ENCODE results near the gene NCAPD3. TPM values are rescaled to one million over a fixed set of nuclear protein-coding genes. Genes with fewer than 3 reads are reported as not detected.

Gene NCAPD3
- total RNA-seq, 1 donor from 2014 or later, result 17.5 TPM

- DNase-seq (ENCODE audit: low spot score), result no peak
- intact Hi-C loops (cut with DNase I), result no loop called here
Measured at GRCh38 chr11:134145715-134146114, 78.1 kb downstream of the NCAPD3 start.

DNA sequence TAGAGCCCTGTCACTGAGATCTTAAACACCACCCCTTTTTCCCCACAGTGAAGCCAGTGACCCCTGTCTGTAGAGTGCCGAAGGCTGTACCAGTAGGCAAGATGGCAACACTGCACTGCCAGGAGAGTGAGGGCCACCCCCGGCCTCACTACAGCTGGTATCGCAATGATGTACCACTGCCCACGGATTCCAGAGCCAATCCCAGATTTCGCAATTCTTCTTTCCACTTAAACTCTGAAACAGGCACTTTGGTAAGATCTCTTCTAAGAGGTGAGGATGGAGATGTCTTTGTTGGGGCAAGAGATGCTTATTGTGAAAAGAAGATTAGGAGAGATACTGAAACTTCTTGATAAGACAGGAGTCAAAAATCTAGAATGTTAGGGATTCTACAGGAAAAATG, 79.0 kb downstream of the NCAPD3 start:
- intact Hi-C loops (cut with DNase I), result loop anchor here (5.0 kb wide), 1 partner anchor 77 kb away; the partner anchor contains the start of gene JAM3
- no peak for DNase-seq (ENCODE audit: low spot score)

DNA sequence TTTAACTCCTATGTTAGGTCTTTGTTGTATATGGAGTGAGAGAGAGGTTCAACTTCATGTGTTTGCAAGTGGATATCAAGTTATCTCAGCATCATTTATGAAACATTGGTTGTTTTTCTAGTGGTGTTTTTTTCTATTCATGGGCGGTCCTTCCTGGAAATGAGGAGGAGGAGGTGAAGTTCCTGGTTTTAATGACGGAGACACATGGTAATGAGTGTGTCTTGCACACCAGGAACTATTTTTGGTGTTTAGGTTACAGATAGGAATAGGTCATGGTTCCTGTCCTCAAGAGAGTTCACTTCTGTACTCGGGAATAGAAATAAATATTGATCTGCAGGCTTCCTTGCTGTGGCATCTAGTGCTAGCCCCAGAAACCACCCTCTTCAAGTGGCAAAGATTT, 80.0 kb downstream of the NCAPD3 start:
- intact Hi-C loops (cut with DNase I), result loop anchor here (5.0 kb wide), 1 partner anchor 76 kb away; the partner anchor contains the start of gene JAM3
- no peak for DNase-seq (ENCODE audit: low spot score)

GRCh38 chr11:134142536-134142935, 81.2 kb downstream of the NCAPD3 start:
- no peak for DNase-seq (ENCODE audit: low spot score)
- intact Hi-C loops (cut with DNase I), result loop anchor here (5.0 kb wide), 1 partner anchor 75 kb away; the partner anchor contains the start of gene JAM3

DNA sequence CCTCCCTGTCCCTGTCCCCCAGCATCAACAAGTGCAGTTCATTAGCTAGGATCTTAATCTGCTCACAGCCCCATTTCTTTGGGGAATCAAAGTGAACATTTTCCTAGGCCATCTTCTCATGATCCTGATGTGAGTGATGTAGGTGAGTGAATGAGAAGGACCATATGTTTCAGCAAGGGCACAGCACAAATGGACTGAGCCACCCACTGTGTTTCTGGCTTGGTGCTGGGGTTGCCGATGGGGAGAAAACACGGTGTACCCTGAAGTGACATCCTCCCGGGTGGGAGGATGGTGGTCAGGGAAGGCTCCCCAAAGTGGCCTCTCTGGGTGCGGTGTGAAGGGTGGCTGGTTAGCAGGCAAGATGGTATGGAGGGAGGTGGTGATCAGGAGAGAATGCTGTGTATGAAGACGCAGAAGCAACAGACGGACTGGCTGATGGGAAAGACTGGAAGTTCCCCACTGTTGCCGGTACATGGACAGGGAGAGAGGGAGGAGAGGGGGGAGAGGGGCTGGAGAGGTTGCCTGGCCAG, 82.7 kb downstream of the NCAPD3 start:
- intact Hi-C loops (cut with DNase I), result loop anchor here (2.0 to 5.0 kb wide), 2 partner anchors 74 to 214 kb away; partner anchors contain the start of gene JAM3

DNA sequence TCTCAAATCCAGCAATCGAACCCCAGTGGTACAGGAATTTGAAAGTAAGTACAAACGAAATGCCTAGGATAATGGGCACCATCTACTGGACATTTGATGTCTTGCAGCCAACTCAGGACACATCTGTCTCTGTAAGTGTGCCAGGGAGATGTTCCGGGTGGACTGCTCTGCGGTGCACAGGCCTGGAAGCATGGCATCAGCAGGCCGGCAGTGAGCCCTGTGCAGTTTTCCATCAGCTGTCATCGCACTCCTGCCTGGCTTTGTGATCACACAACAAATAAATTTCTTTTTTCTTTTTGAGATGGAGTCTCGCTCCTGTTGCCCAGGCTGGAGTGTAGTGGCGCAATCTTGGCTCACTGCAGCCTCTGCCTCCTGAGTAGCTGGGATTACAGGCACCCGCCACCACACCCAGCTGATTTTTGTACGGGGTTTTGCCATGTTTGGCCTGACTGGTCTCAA, 83.9 kb downstream of the NCAPD3 start:
- DNase-seq (ENCODE audit: low spot score), result no peak
- intact Hi-C loops (cut with DNase I), result loop anchor here (1.0 to 5.0 kb wide), 4 partner anchors 73 to 213 kb away; partner anchors contain the start of gene JAM3

More for the DNA sequence above, 82.7 kb downstream of the NCAPD3 start:
- DNase-seq (ENCODE audit: low spot score), result no peak

- no peak for DNase-seq (ENCODE audit: low spot score)
- intact Hi-C loops (cut with DNase I), result loop anchor here (1.0 to 5.0 kb wide), 2 partner anchors 89 to 172 kb away; no protein-coding TSS in a partner anchor
Measured at GRCh38 chr11:134139303-134139872, 84.4 kb downstream of the NCAPD3 start.

GRCh38 chr11:134138376-134138775, 85.4 kb downstream of the NCAPD3 start:
- no peak for DNase-seq (ENCODE audit: low spot score)
- intact Hi-C loops (cut with DNase I), result loop anchor here (5.0 kb wide), 1 partner anchor 171 kb away; no protein-coding TSS in a partner anchor

DNA sequence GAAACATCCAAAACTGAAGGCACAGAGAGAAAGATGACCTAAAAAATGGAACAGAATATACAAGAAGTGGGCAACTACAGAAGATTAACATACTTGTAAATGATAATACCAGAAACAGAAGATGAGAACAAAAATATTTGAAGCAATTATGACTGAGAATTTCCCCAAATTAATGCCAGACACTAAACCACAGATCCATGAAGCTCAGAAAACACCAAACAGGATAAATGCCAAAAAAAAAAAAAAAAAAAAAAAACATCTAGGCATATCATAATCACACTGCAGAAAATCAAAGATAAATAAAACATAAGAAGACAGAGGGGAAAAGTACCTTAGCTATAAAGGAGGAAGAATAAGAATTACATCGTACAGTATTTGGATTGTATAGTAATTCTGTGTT, 89.6 kb downstream of the NCAPD3 start:
- intact Hi-C loops (cut with DNase I), result no loop called here
- DNase-seq (ENCODE audit: low spot score), result no peak

DNA sequence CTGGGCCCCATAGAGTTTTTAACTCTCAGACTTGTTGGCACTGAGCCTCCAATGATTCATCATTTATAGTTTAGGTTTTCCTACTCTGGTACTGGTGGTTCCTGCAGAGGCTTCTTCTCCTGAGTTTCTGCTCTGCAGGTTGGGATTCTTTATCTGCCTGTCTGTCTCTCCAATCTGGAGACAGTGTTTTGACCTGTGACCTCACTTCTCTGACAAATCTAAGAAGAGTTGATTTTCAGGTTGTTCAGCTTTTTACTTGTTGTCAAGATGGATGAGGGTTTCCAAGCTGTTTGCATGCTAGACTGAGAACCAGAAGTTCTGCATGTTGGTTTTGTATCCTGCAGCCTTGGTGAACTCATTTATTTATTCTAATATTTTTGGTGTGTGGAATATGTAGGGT, 91.0 kb downstream of the NCAPD3 start:
- no peak for DNase-seq (ENCODE audit: low spot score)
- intact Hi-C loops (cut with DNase I), result no loop called here

- intact Hi-C loops (cut with DNase I), result no loop called here
- DNase-seq (ENCODE audit: low spot score), result no peak
Measured at GRCh38 chr11:134131628-134132244, 92.0 kb downstream of the NCAPD3 start.

GRCh38 chr11:134126217-134126822, 97.4 kb downstream of the NCAPD3 start:
- intact Hi-C loops (cut with DNase I), result loop anchor here (2.0 to 5.0 kb wide), 2 partner anchors 58 to 79 kb away; partner anchors contain the start of gene JAM3

GRCh38 chr11:134125507-134125906, 98.3 kb downstream of the NCAPD3 start:
- intact Hi-C loops (cut with DNase I), result loop anchor here (5.0 kb wide), 1 partner anchor 78 kb away; no protein-coding TSS in a partner anchor
- no peak for DNase-seq (ENCODE audit: low spot score)

More at GRCh38 chr11:134126217-134126822, 97.4 kb downstream of the NCAPD3 start:
- no peak for DNase-seq (ENCODE audit: low spot score)

GRCh38 chr11:134124660-134125451, 98.9 kb downstream of the NCAPD3 start:
- DNase-seq (ENCODE audit: low spot score), result no peak
- intact Hi-C loops (cut with DNase I), result loop anchor here (5.0 kb wide), 3 partner anchors 78 to 198 kb away; no protein-coding TSS in a partner anchor

DNA sequence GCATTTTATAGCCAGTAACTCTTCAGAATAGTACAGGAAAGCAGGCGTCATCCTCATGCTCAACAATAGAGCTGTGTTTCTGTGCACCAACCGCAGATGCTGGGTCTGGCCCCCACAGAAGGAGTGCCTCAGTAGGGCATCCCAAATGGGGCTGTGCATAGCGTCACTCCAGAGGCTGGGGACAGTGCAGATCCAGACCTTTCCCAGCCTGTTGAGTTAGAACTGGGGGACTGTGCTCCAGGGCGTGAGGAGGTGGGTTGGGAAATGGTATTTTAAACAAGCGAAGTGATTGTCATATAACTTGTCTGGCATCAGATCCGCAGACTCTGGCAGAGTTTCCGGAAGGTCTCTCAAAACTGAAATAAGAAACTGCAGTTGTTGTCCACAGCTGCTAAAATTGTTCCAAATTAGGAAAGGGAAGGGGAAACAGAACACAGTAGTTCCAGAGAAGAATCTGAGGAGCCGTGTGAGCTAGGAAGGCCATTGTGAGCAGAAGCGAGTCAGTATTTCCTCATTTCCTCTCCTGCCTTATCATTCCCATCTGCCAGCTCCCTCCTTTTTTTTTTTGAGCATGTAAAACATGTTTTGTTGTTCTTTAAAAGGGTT, 102.7 kb downstream of the NCAPD3 start:
- no peak for DNase-seq (ENCODE audit: low spot score)
- intact Hi-C loops (cut with DNase I), result loop anchor here (5.0 kb wide), 2 partner anchors 169 to 194 kb away; no protein-coding TSS in a partner anchor

GRCh38 chr11:134120143-134120850, 103.5 kb downstream of the NCAPD3 start:
- intact Hi-C loops (cut with DNase I), result loop anchor here (5.0 kb wide), 2 partner anchors 168 to 193 kb away; no protein-coding TSS in a partner anchor
- DNase-seq (ENCODE audit: low spot score), result peak; percentile 78

DNA sequence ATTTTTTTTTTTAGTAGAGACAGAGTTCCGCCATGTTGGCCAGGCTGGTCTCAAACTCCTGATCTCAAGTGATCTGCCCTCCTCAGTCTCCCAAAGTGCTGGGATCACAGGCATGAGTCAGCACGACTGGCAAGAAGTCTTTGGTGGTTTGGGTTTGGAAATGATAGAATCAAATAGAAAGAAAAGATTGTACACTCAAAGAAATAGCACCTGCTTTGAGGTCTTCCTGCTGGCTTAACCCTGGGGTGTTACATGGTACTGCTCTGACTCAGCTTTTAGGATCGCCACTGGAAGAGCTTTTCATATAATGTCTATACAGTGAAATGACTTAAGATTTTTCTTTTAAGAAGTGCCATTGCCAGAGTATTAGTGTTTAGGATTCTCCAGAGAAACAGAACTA, 104.7 kb downstream of the NCAPD3 start:
- intact Hi-C loops (cut with DNase I), result no loop called here
- no peak for DNase-seq (ENCODE audit: low spot score)

GRCh38 chr11:134118006-134118405, 105.8 kb downstream of the NCAPD3 start:
- DNase-seq (ENCODE audit: low spot score), result no peak
- intact Hi-C loops (cut with DNase I), result no loop called here
